HEK293 (cell line): ENCODE results near the gene RIMS3.

ENCODE experiments used
- KLF7 ChIP-seq: fragments of 450-650 bp; formaldehyde crosslinking; IDR thresholded peaks from 2 replicates; pipeline ENCODE4 v1.5.1; 2016; ENCODE audit warnings: missing biosample characterization, missing genetic modification characterization, borderline replicate concordance
- KLF8 ChIP-seq: fragments of 450-650 bp; formaldehyde crosslinking; IDR thresholded peaks from 2 replicates; pipeline ENCODE4 v1.5.1; 2016; ENCODE audit warnings: missing biosample characterization, missing genetic modification characterization
- KLF9 ChIP-seq: fragments of 450-650 bp; formaldehyde crosslinking; IDR thresholded peaks from 2 replicates; pipeline ENCODE4 v1.5.1; 2016; ENCODE audit warnings: missing biosample characterization, missing genetic modification characterization, low read depth
- PRDM1 ChIP-seq: fragments of 450-650 bp; formaldehyde crosslinking; IDR thresholded peaks from 2 replicates; pipeline ENCODE4; 2016; ENCODE audit warnings: missing biosample characterization, missing genetic modification characterization
- RBAK ChIP-seq: fragments of 450-650 bp; formaldehyde crosslinking; IDR thresholded peaks from 2 replicates; pipeline ENCODE4 v1.5.1; 2016; ENCODE audit warnings: missing biosample characterization, missing genetic modification characterization
- SCRT1 ChIP-seq: fragments of 450-650 bp; formaldehyde crosslinking; IDR thresholded peaks from 2 replicates; pipeline ENCODE4 v1.5.1; 2016; ENCODE audit warnings: missing biosample characterization, missing genetic modification characterization, borderline replicate concordance
- SETDB1 ChIP-seq: IDR thresholded peaks from one replicate; pipeline ENCODE4 v1.6.1; 2017; ENCODE audit warnings: mild to moderate bottlenecking, low read length, moderate library complexity, mixed read lengths; ENCODE audit not compliant: insufficient read length
- ZBTB10 ChIP-seq: fragments of 450-650 bp; formaldehyde crosslinking; IDR thresholded peaks from 2 replicates; pipeline ENCODE4 v1.5.1; 2016; ENCODE audit warnings: missing biosample characterization, missing genetic modification characterization
- ZBTB17 ChIP-seq: fragments of 450-650 bp; formaldehyde crosslinking; IDR thresholded peaks from 2 replicates; pipeline ENCODE4 v1.5.1; 2016; ENCODE audit warnings: missing biosample characterization, missing genetic modification characterization
- ZBTB20 ChIP-seq: fragments of 450-650 bp; formaldehyde crosslinking; IDR thresholded peaks from 2 replicates; pipeline ENCODE4 v1.5.1; 2016; ENCODE audit warnings: missing biosample characterization, missing genetic modification characterization
- ZFP37 ChIP-seq: fragments of 450-650 bp; formaldehyde crosslinking; IDR thresholded peaks from 2 replicates; pipeline ENCODE4 v1.5.1; 2016; ENCODE audit warnings: missing biosample characterization, missing genetic modification characterization
- ZIC2 ChIP-seq: fragments of 450-650 bp; formaldehyde crosslinking; IDR thresholded peaks from 2 replicates; pipeline ENCODE4 v1.5.1; 2016; ENCODE audit warnings: missing biosample characterization, missing genetic modification characterization
- ZNF10 ChIP-seq: fragments of 450-650 bp; formaldehyde crosslinking; IDR thresholded peaks from 2 replicates; pipeline ENCODE4 v1.5.1; 2017; ENCODE audit warnings: missing biosample characterization, missing genetic modification characterization
- ZNF169 ChIP-seq: fragments of 450-650 bp; formaldehyde crosslinking; IDR thresholded peaks from 2 replicates; pipeline ENCODE4 v1.5.1; 2016; ENCODE audit warnings: missing biosample characterization, missing genetic modification characterization
- ZNF19 ChIP-seq: fragments of 450-650 bp; formaldehyde crosslinking; IDR thresholded peaks from 2 replicates; pipeline ENCODE4; 2016; ENCODE audit warnings: missing biosample characterization, missing genetic modification characterization, low read depth
- ZNF266 ChIP-seq: fragments of 450-650 bp; formaldehyde crosslinking; IDR thresholded peaks from 2 replicates; pipeline ENCODE4 v1.5.1; 2016; ENCODE audit warnings: missing biosample characterization, missing genetic modification characterization, low read depth
- ZNF280D ChIP-seq: fragments of 450-650 bp; formaldehyde crosslinking; IDR thresholded peaks from 2 replicates; pipeline ENCODE4 v1.5.1; 2016; ENCODE audit warnings: missing biosample characterization, missing genetic modification characterization
- ZNF292 ChIP-seq: fragments of 450-650 bp; formaldehyde crosslinking; IDR thresholded peaks from 2 replicates; pipeline ENCODE4 v1.5.1; 2016; ENCODE audit warnings: low read depth, missing biosample characterization, missing genetic modification characterization, borderline replicate concordance
- ZNF416 ChIP-seq: fragments of 450-650 bp; formaldehyde crosslinking; IDR thresholded peaks from 2 replicates; pipeline ENCODE4 v1.5.1; 2016; ENCODE audit warnings: missing biosample characterization, missing genetic modification characterization
- ZNF426 ChIP-seq: fragments of 450-650 bp; formaldehyde crosslinking; IDR thresholded peaks from 2 replicates; pipeline ENCODE4 v1.5.1; 2017; ENCODE audit warnings: missing biosample characterization, missing genetic modification characterization, mild to moderate bottlenecking, inconsistent platforms, moderate library complexity
- ZNF433 ChIP-seq: fragments of 450-650 bp; formaldehyde crosslinking; IDR thresholded peaks from 2 replicates; pipeline ENCODE4 v1.5.1; 2016; ENCODE audit warnings: missing biosample characterization, missing genetic modification characterization, low read depth
- ZNF510 ChIP-seq: fragments of 450-650 bp; formaldehyde crosslinking; IDR thresholded peaks from 2 replicates; pipeline ENCODE4 v1.5.1; 2018; ENCODE audit warnings: mild to moderate bottlenecking, missing genetic modification characterization, missing biosample characterization; ENCODE audit not compliant: insufficient replicate concordance
- ZNF558 ChIP-seq: fragments of 450-650 bp; formaldehyde crosslinking; IDR thresholded peaks from 2 replicates; pipeline ENCODE4 v1.5.1; 2016; ENCODE audit warnings: missing biosample characterization, missing genetic modification characterization
- ZNF560 ChIP-seq: fragments of 450-650 bp; formaldehyde crosslinking; IDR thresholded peaks from 2 replicates; pipeline ENCODE4 v1.5.1; 2017; ENCODE audit warnings: missing biosample characterization, missing genetic modification characterization, borderline replicate concordance
- ZNF571 ChIP-seq: fragments of 450-650 bp; formaldehyde crosslinking; IDR thresholded peaks from 2 replicates; pipeline ENCODE4 v1.5.0; 2017; ENCODE audit warnings: missing biosample characterization, missing genetic modification characterization
- ZNF585B ChIP-seq: fragments of 450-650 bp; formaldehyde crosslinking; IDR thresholded peaks from 2 replicates; pipeline ENCODE4 v1.5.1; 2016; ENCODE audit warnings: missing biosample characterization, missing genetic modification characterization
- ZNF670 ChIP-seq: fragments of 450-650 bp; formaldehyde crosslinking; IDR thresholded peaks from 2 replicates; pipeline ENCODE4 v1.5.1; 2016; ENCODE audit warnings: missing biosample characterization, missing genetic modification characterization, low read depth
- ZNF692 ChIP-seq: fragments of 450-650 bp; formaldehyde crosslinking; IDR thresholded peaks from 2 replicates; pipeline ENCODE4 v1.5.1; 2016; ENCODE audit warnings: missing biosample characterization, missing genetic modification characterization
- ZNF707 ChIP-seq: fragments of 450-650 bp; formaldehyde crosslinking; IDR thresholded peaks from 2 replicates; pipeline ENCODE4 v1.5.1; 2016; ENCODE audit warnings: missing biosample characterization, missing genetic modification characterization
- ZNF777 ChIP-seq: fragments of 450-650 bp; formaldehyde crosslinking; IDR thresholded peaks from 2 replicates; pipeline ENCODE4 v1.5.1; 2017; ENCODE audit warnings: missing biosample characterization, missing genetic modification characterization, borderline replicate concordance
- ZNF837 ChIP-seq: fragments of 450-650 bp; formaldehyde crosslinking; IDR thresholded peaks from 2 replicates; pipeline ENCODE4 v1.5.1; 2016; ENCODE audit warnings: missing biosample characterization, missing genetic modification characterization
- ZSCAN30 ChIP-seq: fragments of 450-650 bp; IDR thresholded peaks from 2 replicates; pipeline ENCODE4 v1.5.1; 2018; ENCODE audit warnings: missing biosample characterization, mild to moderate bottlenecking, missing genetic modification characterization, moderate library complexity

RIMS3 gene

GRCh38 chr1:40691538-40692428, 26.3 kb upstream of the RIMS3 start, which contains the start of gene NFYC (continued):
- TF ChIP-seq ZNF560 (tag by site-specific recombination) (no peak), ZNF585B (tag by site-specific recombination) (0 out of 2 replicates have a peak, but pooled peaks have one; percentile 22), SETDB1 (no peak), ZNF510 (tag by site-specific recombination) (no peak), ZIC2 (tag by site-specific recombination) (peak; percentile 88), RBAK (tag by site-specific recombination) (no peak), ZNF426 (tag by site-specific recombination) (no peak), ZNF558 (tag by site-specific recombination) (no peak; the same call in 1 of the 2 replicates), ZNF837 (tag by site-specific recombination) (peak; percentile 75; the same call in 1 of the 2 replicates), ZFP37 (tag by site-specific recombination) (peak; percentile 99), ZNF10 (tag by site-specific recombination) (no peak), KLF9 (tag by site-specific recombination) (peak; percentile 91), ZNF777 (no peak; the same call in 1 of the 2 replicates), ZNF169 (tag by site-specific recombination) (peak; percentile 82; the same call in 1 of the 2 replicates), ZNF266 (no peak), ZSCAN30 (tag by site-specific recombination) (peak; percentile 95), ZNF692 (tag by site-specific recombination) (peak; percentile 94), ZNF280D (tag by site-specific recombination) (peak; percentile 93; the same call in 1 of the 2 replicates), ZNF292 (tag by site-specific recombination) (no peak), KLF7 (tag by site-specific recombination) (peak; percentile 76), ZBTB17 (peak; percentile 88), ZBTB10 (tag by site-specific recombination) (peak; percentile 97), SCRT1 (tag by site-specific recombination) (no peak; the same call in 1 of the 2 replicates), ZNF19 (tag by site-specific recombination) (no peak), KLF8 (tag by site-specific recombination) (peak; percentile 88), ZNF571 (tag by site-specific recombination) (no peak), ZNF707 (no peak), ZNF670 (tag by site-specific recombination) (no peak), ZNF416 (tag by site-specific recombination) (no peak), ZBTB20 (peak; percentile 73), ZNF433 (tag by site-specific recombination) (no peak), PRDM1 (tag by site-specific recombination) (no peak)
